HEK293 (cell line): Measurements from ENCODE around the gene ARIH2.

Source experiments
- HOXC10 ChIP-seq: sonication (generic); formaldehyde crosslinking; IDR thresholded peaks from 2 replicates; pipeline ENCODE4 v1.8.1; 2023; ENCODE audit warnings: mild to moderate bottlenecking, missing genetic modification reagents
- INSM2 ChIP-seq: fragments of 450-650 bp; formaldehyde crosslinking; IDR thresholded peaks from 2 replicates; pipeline ENCODE4 v1.5.1; 2016; ENCODE audit warnings: missing biosample characterization, missing genetic modification characterization
- KLF1 ChIP-seq: fragments of 450-650 bp; formaldehyde crosslinking; IDR thresholded peaks from 2 replicates; pipeline ENCODE4 v1.5.1; 2016; ENCODE audit warnings: missing biosample characterization, missing genetic modification characterization
- SETDB1 ChIP-seq: IDR thresholded peaks from one replicate; pipeline ENCODE4 v1.6.1; 2017; ENCODE audit warnings: mild to moderate bottlenecking, low read length, moderate library complexity, mixed read lengths; ENCODE audit not compliant: insufficient read length
- TCF7L2 ChIP-seq: IDR thresholded peaks from 2 replicates; pipeline ENCODE4 v1.6.1; 2011; ENCODE audit warnings: low read depth, mild to moderate bottlenecking, inconsistent platforms, low read length, moderate library complexity, borderline replicate concordance
- YY2 ChIP-seq: fragments of 450-650 bp; formaldehyde crosslinking; IDR thresholded peaks from 2 replicates; pipeline ENCODE4 v1.5.1; 2016; ENCODE audit warnings: missing biosample characterization, missing genetic modification characterization
- ZFP41 ChIP-seq: fragments of 450-650 bp; formaldehyde crosslinking; IDR thresholded peaks from 2 replicates; pipeline ENCODE4 v1.5.1; 2016; ENCODE audit warnings: missing biosample characterization, missing genetic modification characterization, borderline replicate concordance
- ZNF112 ChIP-seq: fragments of 450-650 bp; formaldehyde crosslinking; IDR thresholded peaks from 2 replicates; pipeline ENCODE4 v1.5.0; 2017; ENCODE audit warnings: missing biosample characterization, missing genetic modification characterization
- ZNF121 ChIP-seq: fragments of 450-650 bp; formaldehyde crosslinking; IDR thresholded peaks from 2 replicates; pipeline ENCODE4 v1.5.1; 2016; ENCODE audit warnings: missing biosample characterization, missing genetic modification characterization
- ZNF174 ChIP-seq: fragments of 450-650 bp; formaldehyde crosslinking; IDR thresholded peaks from 2 replicates; pipeline ENCODE4 v1.5.0; 2017; ENCODE audit warnings: missing biosample characterization, mild to moderate bottlenecking, missing genetic modification characterization
- ZNF211 ChIP-seq: fragments of 450-650 bp; formaldehyde crosslinking; IDR thresholded peaks from 2 replicates; pipeline ENCODE4 v1.5.1; 2016; ENCODE audit warnings: low read depth, missing biosample characterization, missing genetic modification characterization
- ZNF362 ChIP-seq: fragments of 450-650 bp; formaldehyde crosslinking; IDR thresholded peaks from 2 replicates; pipeline ENCODE4 v1.5.1; 2016; ENCODE audit warnings: missing biosample characterization, missing genetic modification characterization
- ZNF488 ChIP-seq: fragments of 450-650 bp; formaldehyde crosslinking; IDR thresholded peaks from 2 replicates; pipeline ENCODE4 v1.5.1; 2016; ENCODE audit warnings: missing biosample characterization, missing genetic modification characterization
- ZNF501 ChIP-seq: fragments of 450-650 bp; formaldehyde crosslinking; IDR thresholded peaks from 2 replicates; pipeline ENCODE4 v1.5.1; 2016; ENCODE audit warnings: missing biosample characterization, missing genetic modification characterization
- ZNF514 ChIP-seq: fragments of 450-650 bp; formaldehyde crosslinking; IDR thresholded peaks from 2 replicates; pipeline ENCODE4 v1.5.1; 2016; ENCODE audit warnings: missing biosample characterization, missing genetic modification characterization
- ZNF521 ChIP-seq: fragments of 450-650 bp; formaldehyde crosslinking; IDR thresholded peaks from 2 replicates; pipeline ENCODE4 v1.5.1; 2017; ENCODE audit warnings: missing biosample characterization, mild to moderate bottlenecking, missing genetic modification characterization
- ZNF544 ChIP-seq: fragments of 450-650 bp; formaldehyde crosslinking; IDR thresholded peaks from 2 replicates; pipeline ENCODE4 v1.5.0; 2017; ENCODE audit warnings: missing biosample characterization, missing genetic modification characterization
- ZNF561 ChIP-seq: fragments of 450-650 bp; IDR thresholded peaks from 2 replicates; pipeline ENCODE4 v1.5.1; 2018; ENCODE audit warnings: missing biosample characterization, missing genetic modification characterization, borderline replicate concordance
- ZNF600 ChIP-seq: fragments of 450-650 bp; formaldehyde crosslinking; IDR thresholded peaks from 2 replicates; pipeline ENCODE4 v1.5.1; 2016; ENCODE audit warnings: missing biosample characterization, missing genetic modification characterization
- ZNF629 ChIP-seq: fragments of 450-650 bp; formaldehyde crosslinking; IDR thresholded peaks from 2 replicates; pipeline ENCODE4 v1.5.1; 2017; ENCODE audit warnings: missing biosample characterization, missing genetic modification characterization
- ZNF660 ChIP-seq: fragments of 450-650 bp; IDR thresholded peaks from 2 replicates; pipeline ENCODE4 v1.5.1; 2018; ENCODE audit warnings: missing biosample characterization, mild to moderate bottlenecking, missing genetic modification characterization
- ZNF670 ChIP-seq: fragments of 450-650 bp; formaldehyde crosslinking; IDR thresholded peaks from 2 replicates; pipeline ENCODE4 v1.5.1; 2016; ENCODE audit warnings: missing biosample characterization, missing genetic modification characterization, low read depth
- ZNF785 ChIP-seq: fragments of 450-650 bp; formaldehyde crosslinking; IDR thresholded peaks from 2 replicates; pipeline ENCODE4 v1.5.1; 2016; ENCODE audit warnings: missing biosample characterization, missing genetic modification characterization
- ZSCAN23 ChIP-seq: fragments of 450-650 bp; formaldehyde crosslinking; IDR thresholded peaks from 2 replicates; pipeline ENCODE4 v1.5.1; 2016; ENCODE audit warnings: missing biosample characterization, missing genetic modification characterization
- TF ChIP-seq, protein P1 (sequence below): sonication (generic); formaldehyde crosslinking; IDR thresholded peaks from 2 replicates; pipeline ENCODE4 v1.8.1; 2022; ENCODE audit warnings: mild to moderate bottlenecking, moderate library complexity, missing genetic modification reagents
- TF ChIP-seq, protein P2 (sequence below): fragments of 450-650 bp; formaldehyde crosslinking; optimal IDR thresholded peaks from 2 replicates; pipeline ENCODE3; 2016; ENCODE audit warnings: missing biosample characterization, mild to moderate bottlenecking, missing genetic modification characterization
- TF ChIP-seq, protein P3 (sequence below): fragments of 450-650 bp; formaldehyde crosslinking; IDR thresholded peaks from 2 replicates; pipeline ENCODE4 v1.5.1; 2017; ENCODE audit warnings: missing biosample characterization, mild to moderate bottlenecking, missing genetic modification characterization, moderate library complexity
- TF ChIP-seq, protein P4 (sequence below): fragments of 450-650 bp; formaldehyde crosslinking; IDR thresholded peaks from 2 replicates; pipeline ENCODE4 v1.5.1; 2017; ENCODE audit warnings: missing biosample characterization, missing genetic modification characterization

Gene ARIH2

GRCh38 chr3:49028673-49029562 is 110.3 kb downstream of the ARIH2 start, which contains the start of gene IMPDH2 (continued):
- no peak for TF ChIP-seq ZNF211
- no peak for TF ChIP-seq HOXC10 (CRISPR knock-in tag)
- TF ChIP-seq KLF1 (tag by site-specific recombination) = peak; percentile 78
- TF ChIP-seq ZNF660 (tag by site-specific recombination) = peak; percentile 74; the same call in 1 of the 2 replicates
- no peak for TF ChIP-seq ZNF112
- TF ChIP-seq ZNF362 (tag by site-specific recombination) = no peak
- TF ChIP-seq INSM2 = peak; percentile 54
- TF ChIP-seq, protein P1, sequence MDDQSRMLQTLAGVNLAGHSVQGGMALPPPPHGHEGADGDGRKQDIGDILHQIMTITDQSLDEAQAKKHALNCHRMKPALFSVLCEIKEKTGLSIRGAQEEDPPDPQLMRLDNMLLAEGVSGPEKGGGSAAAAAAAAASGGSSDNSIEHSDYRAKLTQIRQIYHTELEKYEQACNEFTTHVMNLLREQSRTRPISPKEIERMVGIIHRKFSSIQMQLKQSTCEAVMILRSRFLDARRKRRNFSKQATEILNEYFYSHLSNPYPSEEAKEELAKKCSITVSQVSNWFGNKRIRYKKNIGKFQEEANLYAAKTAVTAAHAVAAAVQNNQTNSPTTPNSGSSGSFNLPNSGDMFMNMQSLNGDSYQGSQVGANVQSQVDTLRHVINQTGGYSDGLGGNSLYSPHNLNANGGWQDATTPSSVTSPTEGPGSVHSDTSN (CRISPR knock-in tag) = no peak
- TF ChIP-seq, protein P2, sequence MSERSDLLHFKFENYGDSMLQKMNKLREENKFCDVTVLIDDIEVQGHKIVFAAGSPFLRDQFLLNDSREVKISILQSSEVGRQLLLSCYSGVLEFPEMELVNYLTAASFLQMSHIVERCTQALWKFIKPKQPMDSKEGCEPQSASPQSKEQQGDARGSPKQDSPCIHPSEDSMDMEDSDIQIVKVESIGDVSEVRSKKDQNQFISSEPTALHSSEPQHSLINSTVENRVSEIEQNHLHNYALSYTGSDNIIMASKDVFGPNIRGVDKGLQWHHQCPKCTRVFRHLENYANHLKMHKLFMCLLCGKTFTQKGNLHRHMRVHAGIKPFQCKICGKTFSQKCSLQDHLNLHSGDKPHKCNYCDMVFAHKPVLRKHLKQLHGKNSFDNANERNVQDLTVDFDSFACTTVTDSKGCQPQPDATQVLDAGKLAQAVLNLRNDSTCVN = peak; percentile 92
- no peak for TF ChIP-seq ZNF670 (tag by site-specific recombination)
- no peak for TF ChIP-seq TCF7L2
- TF ChIP-seq ZNF488 (tag by site-specific recombination) = no peak
- TF ChIP-seq, protein P3, sequence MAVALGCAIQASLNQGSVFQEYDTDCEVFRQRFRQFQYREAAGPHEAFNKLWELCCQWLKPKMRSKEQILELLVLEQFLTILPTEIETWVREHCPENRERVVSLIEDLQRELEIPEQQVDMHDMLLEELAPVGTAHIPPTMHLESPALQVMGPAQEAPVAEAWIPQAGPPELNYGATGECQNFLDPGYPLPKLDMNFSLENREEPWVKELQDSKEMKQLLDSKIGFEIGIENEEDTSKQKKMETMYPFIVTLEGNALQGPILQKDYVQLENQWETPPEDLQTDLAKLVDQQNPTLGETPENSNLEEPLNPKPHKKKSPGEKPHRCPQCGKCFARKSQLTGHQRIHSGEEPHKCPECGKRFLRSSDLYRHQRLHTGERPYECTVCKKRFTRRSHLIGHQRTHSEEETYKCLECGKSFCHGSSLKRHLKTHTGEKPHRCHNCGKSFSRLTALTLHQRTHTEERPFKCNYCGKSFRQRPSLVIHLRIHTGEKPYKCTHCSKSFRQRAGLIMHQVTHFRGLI (tag by site-specific recombination) = peak; percentile 66
- TF ChIP-seq ZNF544 (tag by site-specific recombination) = no peak
- TF ChIP-seq ZNF121 = 0 out of 2 replicates have a peak, but pooled peaks have one; percentile 9
- no peak; the same call in 1 of the 2 replicates for TF ChIP-seq ZNF561
- TF ChIP-seq ZNF521 (tag by site-specific recombination) = no peak
- TF ChIP-seq ZFP41 (tag by site-specific recombination) = no peak
- 0 out of 2 replicates have a peak, but pooled peaks have one; percentile 61 for TF ChIP-seq ZSCAN23 (tag by site-specific recombination)
- peak; percentile 70 for TF ChIP-seq YY2
- peak; percentile 96 for TF ChIP-seq ZNF501 (tag by site-specific recombination)
- peak; percentile 71 for TF ChIP-seq ZNF600 (tag by site-specific recombination)
- no peak for TF ChIP-seq ZNF514 (tag by site-specific recombination)
- TF ChIP-seq SETDB1 = no peak
- peak; percentile 98 for TF ChIP-seq ZNF629 (tag by site-specific recombination)
- 0 out of 2 replicates have a peak, but pooled peaks have one; percentile 52 for TF ChIP-seq ZNF785 (tag by site-specific recombination)
- TF ChIP-seq, protein P4, sequence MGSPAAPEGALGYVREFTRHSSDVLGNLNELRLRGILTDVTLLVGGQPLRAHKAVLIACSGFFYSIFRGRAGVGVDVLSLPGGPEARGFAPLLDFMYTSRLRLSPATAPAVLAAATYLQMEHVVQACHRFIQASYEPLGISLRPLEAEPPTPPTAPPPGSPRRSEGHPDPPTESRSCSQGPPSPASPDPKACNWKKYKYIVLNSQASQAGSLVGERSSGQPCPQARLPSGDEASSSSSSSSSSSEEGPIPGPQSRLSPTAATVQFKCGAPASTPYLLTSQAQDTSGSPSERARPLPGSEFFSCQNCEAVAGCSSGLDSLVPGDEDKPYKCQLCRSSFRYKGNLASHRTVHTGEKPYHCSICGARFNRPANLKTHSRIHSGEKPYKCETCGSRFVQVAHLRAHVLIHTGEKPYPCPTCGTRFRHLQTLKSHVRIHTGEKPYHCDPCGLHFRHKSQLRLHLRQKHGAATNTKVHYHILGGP (tag by site-specific recombination) = no peak
- no peak for TF ChIP-seq ZNF174 (tag by site-specific recombination)
